Transverse colon (tissue), 4 donors: ENCODE measurements around the gene HHATL.

ENCODE experiments used
- EP300 ChIP-seq: sonication (generic); formaldehyde crosslinking; IDR thresholded peaks from one replicate; pipeline ENCODE4 v1.6.1; 2017; ENCODE audit warnings: antibody characterized with exemption, low read depth
- POLR2A ChIP-seq: fragments of 450-650 bp; IDR thresholded peaks from one replicate; pipeline ENCODE4 v1.6.1; 2016; ENCODE audit warnings: antibody characterized with exemption, mild to moderate bottlenecking, moderate library complexity
- POLR2AphosphoS5 ChIP-seq, 3 donors: sonication (generic); formaldehyde crosslinking; IDR thresholded peaks; one replicate each; pipeline ENCODE4 v1.6.1; 2016; ENCODE audit warnings: antibody characterized with exemption in 3 of 3
- TF ChIP-seq, protein P1 (sequence below), 5 experiments: fragments of 200-600 bp in 3 of 5; fragments of 450-650 bp in 2 of 5; sonication (generic) in 3 of 5; IDR thresholded peaks; 1 replicate in 2 of 5; 2 replicates in 3 of 5; pipeline ENCODE4 v1.5.1; 2016 to 2017; ENCODE audit warnings: antibody characterized with exemption in 5 of 5, inconsistent platforms in 3 of 5, mild to moderate bottlenecking in 2 of 5, moderate library complexity in 1 of 5

DNA sequence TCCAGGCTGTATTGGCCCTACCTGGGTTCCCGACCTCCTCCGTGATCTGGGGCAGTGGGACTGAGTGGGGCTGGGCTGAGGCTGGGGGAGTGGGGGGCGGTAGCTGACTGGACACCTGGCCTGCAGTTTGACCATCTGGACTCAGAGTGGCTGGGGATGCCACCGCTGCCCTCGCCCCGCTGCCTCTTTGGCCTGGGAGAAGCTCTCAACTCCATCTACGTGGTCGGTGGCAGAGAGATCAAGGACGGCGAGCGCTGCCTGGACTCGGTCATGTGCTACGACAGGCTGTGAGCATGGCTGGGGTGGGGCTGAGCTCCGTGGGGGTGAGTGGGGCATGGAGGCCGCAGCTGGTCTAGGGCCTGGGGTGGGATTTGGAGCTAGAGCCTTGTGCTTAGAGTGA lies 14.6 kb downstream of the HHATL start:
- TF ChIP-seq, protein P1, sequence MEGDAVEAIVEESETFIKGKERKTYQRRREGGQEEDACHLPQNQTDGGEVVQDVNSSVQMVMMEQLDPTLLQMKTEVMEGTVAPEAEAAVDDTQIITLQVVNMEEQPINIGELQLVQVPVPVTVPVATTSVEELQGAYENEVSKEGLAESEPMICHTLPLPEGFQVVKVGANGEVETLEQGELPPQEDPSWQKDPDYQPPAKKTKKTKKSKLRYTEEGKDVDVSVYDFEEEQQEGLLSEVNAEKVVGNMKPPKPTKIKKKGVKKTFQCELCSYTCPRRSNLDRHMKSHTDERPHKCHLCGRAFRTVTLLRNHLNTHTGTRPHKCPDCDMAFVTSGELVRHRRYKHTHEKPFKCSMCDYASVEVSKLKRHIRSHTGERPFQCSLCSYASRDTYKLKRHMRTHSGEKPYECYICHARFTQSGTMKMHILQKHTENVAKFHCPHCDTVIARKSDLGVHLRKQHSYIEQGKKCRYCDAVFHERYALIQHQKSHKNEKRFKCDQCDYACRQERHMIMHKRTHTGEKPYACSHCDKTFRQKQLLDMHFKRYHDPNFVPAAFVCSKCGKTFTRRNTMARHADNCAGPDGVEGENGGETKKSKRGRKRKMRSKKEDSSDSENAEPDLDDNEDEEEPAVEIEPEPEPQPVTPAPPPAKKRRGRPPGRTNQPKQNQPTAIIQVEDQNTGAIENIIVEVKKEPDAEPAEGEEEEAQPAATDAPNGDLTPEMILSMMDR (IDR thresholded peaks at IDR 0.05), result no peak
- TF ChIP-seq POLR2A, result no peak
- TF ChIP-seq EP300, result no peak
- no peak for TF ChIP-seq POLR2AphosphoS5 (IDR thresholded peaks at IDR 0.05)
